Measurements from ENCODE around the gene ZDHHC8.

GRCh38 chr22:20107951-20108756, 23.4 kb upstream of the ZDHHC8 start:
- no peak for TF ChIP-seq CTCF (IDR thresholded peaks at IDR 0.05; ENCODE audit: extremely low read depth in 1 of 2, insufficient read depth in 1 of 2, low read depth in 1 of 2, low read length in 2 of 2)
- TF ChIP-seq POLR2AphosphoS5 (IDR thresholded peaks at IDR 0.05; ENCODE audit: insufficient read depth, low read depth, low read length): no peak
- TF ChIP-seq EZH2 (IDR thresholded peaks at IDR 0.05; ENCODE audit: borderline replicate concordance, low read depth, low read length, severe bottlenecking): no peak
- TF ChIP-seq POLR2A (IDR thresholded peaks at IDR 0.05; ENCODE audit: low read depth, low read length): no peak
